PC-9 (cell line): ENCODE results near the gene S100A8.

Source experiments
- EZH2 ChIP-seq: fragments of 200-600 bp; sonication (generic); IDR thresholded peaks from 2 replicates; pipeline ENCODE4 v1.8.0; 2017; ENCODE audit warnings: antibody characterized with exemption, low read depth
- TF ChIP-seq, protein P1 (sequence below): fragments of 200-600 bp; sonication (generic); conservative IDR thresholded peaks from 2 replicates; pipeline ENCODE4 v1.6.1; 2017; ENCODE audit warnings: mixed run types, antibody characterized with exemption, mild to moderate bottlenecking, moderate library complexity

DNA sequence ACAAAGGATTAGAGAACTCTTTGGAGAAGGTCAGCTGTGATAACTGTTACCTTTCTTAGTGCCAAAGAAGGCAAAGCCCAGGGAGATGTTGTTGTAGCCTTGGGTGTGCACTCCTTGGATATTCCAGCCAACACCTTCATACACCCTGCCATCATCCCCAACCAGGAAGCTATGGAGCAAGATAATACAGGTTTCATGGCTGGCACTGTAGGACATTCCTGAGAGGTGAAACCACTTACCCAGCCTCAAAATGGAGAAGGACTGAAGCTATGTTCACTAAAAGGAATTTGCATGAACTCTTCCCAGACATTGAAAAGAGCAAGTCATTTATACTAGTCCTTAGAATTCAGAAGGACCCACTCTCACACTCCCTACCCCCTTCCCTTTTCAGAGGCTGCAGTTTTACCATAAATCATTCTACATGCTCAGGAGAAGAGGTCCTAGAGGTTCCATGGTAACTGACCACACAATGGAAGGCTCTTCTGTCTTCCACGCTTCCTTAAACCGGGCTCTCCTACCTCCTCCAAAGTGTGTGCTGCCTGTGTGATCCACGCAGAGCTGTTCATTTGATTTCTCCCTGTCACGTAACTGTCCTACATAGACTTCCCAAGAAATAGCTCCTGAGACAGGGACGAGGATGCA lies 47.7 kb downstream of the S100A8 start:
- TF ChIP-seq, protein P1, sequence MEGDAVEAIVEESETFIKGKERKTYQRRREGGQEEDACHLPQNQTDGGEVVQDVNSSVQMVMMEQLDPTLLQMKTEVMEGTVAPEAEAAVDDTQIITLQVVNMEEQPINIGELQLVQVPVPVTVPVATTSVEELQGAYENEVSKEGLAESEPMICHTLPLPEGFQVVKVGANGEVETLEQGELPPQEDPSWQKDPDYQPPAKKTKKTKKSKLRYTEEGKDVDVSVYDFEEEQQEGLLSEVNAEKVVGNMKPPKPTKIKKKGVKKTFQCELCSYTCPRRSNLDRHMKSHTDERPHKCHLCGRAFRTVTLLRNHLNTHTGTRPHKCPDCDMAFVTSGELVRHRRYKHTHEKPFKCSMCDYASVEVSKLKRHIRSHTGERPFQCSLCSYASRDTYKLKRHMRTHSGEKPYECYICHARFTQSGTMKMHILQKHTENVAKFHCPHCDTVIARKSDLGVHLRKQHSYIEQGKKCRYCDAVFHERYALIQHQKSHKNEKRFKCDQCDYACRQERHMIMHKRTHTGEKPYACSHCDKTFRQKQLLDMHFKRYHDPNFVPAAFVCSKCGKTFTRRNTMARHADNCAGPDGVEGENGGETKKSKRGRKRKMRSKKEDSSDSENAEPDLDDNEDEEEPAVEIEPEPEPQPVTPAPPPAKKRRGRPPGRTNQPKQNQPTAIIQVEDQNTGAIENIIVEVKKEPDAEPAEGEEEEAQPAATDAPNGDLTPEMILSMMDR: no peak
- no peak for TF ChIP-seq EZH2
